Gastrocnemius medialis (tissue), 4 donors: ENCODE measurements around the gene FBXO38. TPM values are rescaled to one million over a fixed set of nuclear protein-coding genes. Genes with fewer than 3 reads are reported as not detected.

Experiments
- ATAC-seq, 2 donors: fragments of 150-250 bp; one replicate each; pipeline ENCODE4 v1.9.1; 2016
- DNase-seq, 2 donors: peaks; one replicate each; pipeline ENCODE4 v3.0.0-alpha.2; 2019
- H3K27ac ChIP-seq, 4 donors: fragments of 200-600 bp; sonication (generic); 1 replicate in 1 of 4; 2 replicates in 3 of 4; pipeline ENCODE4 v1.5.1; 2016 to 2018; ENCODE audit warnings: mild to moderate bottlenecking in 2 of 4, moderate library complexity in 1 of 4
- H3K27me3 ChIP-seq, 3 donors: fragments of 200-600 bp; sonication (generic) in 2 of 3; 1 replicate in 1 of 3; 2 replicates in 2 of 3; pipeline versions ENCODE4 v1.5.1 to v1.6.0; 2016 to 2019; ENCODE audit warnings: mild to moderate bottlenecking in 1 of 3, moderate library complexity in 1 of 3
- H3K36me3 ChIP-seq, 2 donors: fragments of 200-600 bp; sonication (generic) in 1 of 2; one replicate each; pipeline ENCODE4 v1.5.1; 2017 to 2018
- H3K4me1 ChIP-seq, 2 donors: fragments of 200-600 bp; sonication (generic) in 1 of 2; one replicate each; pipeline ENCODE4 v1.5.1; 2016 to 2017; ENCODE audit warnings: mild to moderate bottlenecking in 2 of 2
- H3K4me3 ChIP-seq, 4 donors: fragments of 200-600 bp; sonication (generic) in 3 of 4; 1 replicate in 1 of 4; 2 replicates in 3 of 4; pipeline ENCODE4 v1.5.1; 2016 to 2019; ENCODE audit warnings: mild to moderate bottlenecking in 2 of 4
- H3K9me3 ChIP-seq, 3 donors: fragments of 200-600 bp; sonication (generic) in 2 of 3; 1 replicate in 1 of 3; 2 replicates in 2 of 3; pipeline ENCODE4 v1.5.1; 2016 to 2019
- CTCF ChIP-seq, 5 experiments: fragments of 450-650 bp in 3 of 5; fragments of 200-600 bp in 2 of 5; sonication (generic) in 2 of 5; IDR thresholded peaks in 4 of 5; conservative IDR thresholded peaks in 1 of 5; 1 replicate in 4 of 5; 2 replicates in 1 of 5; pipeline ENCODE4 v1.5.1; 2016 to 2019; ENCODE audit warnings: antibody characterized with exemption in 5 of 5, mild to moderate bottlenecking in 3 of 5, moderate library complexity in 3 of 5
- POLR2A ChIP-seq, 2 donors: fragments of 450-650 bp; IDR thresholded peaks; one replicate each; pipeline ENCODE4 v1.6.1; 2017; ENCODE audit warnings: antibody characterized with exemption in 2 of 2, mild to moderate bottlenecking in 2 of 2, moderate library complexity in 2 of 2
- in situ Hi-C, 4 donors: fragments of 200-750 bp; cut with MboI; loops; one replicate each; pipeline versions ENCODE4 v1.15.0 to v1.8.0; 2017; ENCODE audit warnings: low sequenced_read_pairs in 4 of 4
- intact Hi-C: fragments of 100-400 bp; cut with DNase I; formaldehyde crosslinking; loops from one replicate; pipeline ENCODE4 v1.15.1; 2023; ENCODE audit warnings: low total_unique reads
- total RNA-seq, 4 donors: library from RNA; depleted of rRNA; stranded (reverse); fragments of >200 nt; gene quantifications; one replicate each; pipeline versions ENCODE4 v1.1.0 to v1.2.3, GENCODE V29; 2016

Gene FBXO38
- 10 to 100 TPM; 31.1 to 49.6 (median 34.1) TPM for total RNA-seq

- Histone ChIP-seq H3K4me1 (peaks cover 22 to 34% of the 10 kb centered on the region in 2 donors), H3K9me3 (no peaks in the 10 kb centered on the region), H3K36me3 (no peaks in the 10 kb centered on the region), H3K27ac (peak within 1 kb of the TSS; percentile 84 to 92 (median 88)), H3K4me3 (peak within 1 kb of the TSS; percentile 71 to 89 (median 78)), H3K27me3 (no peaks in the 10 kb centered on the region)
- in situ Hi-C loops: no loop called here
- DNase-seq (peak; percentile 94 to 97), ATAC-seq (peak; percentile 99 to 100)
- intact Hi-C loops: loop anchor here (2.0 to 10.0 kb wide), 3 partner anchors 23 to 961 kb away; partner anchors contain the start of genes ADRB2 and GRPEL2
- TF ChIP-seq CTCF (IDR thresholded peaks at IDR 0.05 in 4 of 5, conservative IDR thresholded peaks at IDR 0.05 in 1 of 5) (peak in 1 of 5 experiments; percentile 24), POLR2A (IDR thresholded peaks at IDR 0.05) (peak; percentile 75 to 78)
Measured at GRCh38 chr5:148383564-148384379, at the start of gene FBXO38. TSS of gene FBXO38 (plus strand) at chr5:148383958. CDS start at chr5:148394777, 10,819 bp downstream.

GRCh38 chr5:148335259-148335658 is 48.5 kb upstream of the FBXO38 start, which contains the start of gene SPINK9:
TSS of gene SPINK9 (plus strand) at chr5:148335559. CDS start at chr5:148335614, 55 bp downstream.
- Histone ChIP-seq H3K27me3 (no peaks in the 10 kb centered on the region), H3K4me3 (no peak within 1 kb of the TSS), H3K36me3 (no peaks in the 10 kb centered on the region), H3K27ac (no peak within 1 kb of the TSS), H3K9me3 (no peaks in the 10 kb centered on the region), H3K4me1 (no peaks in the 10 kb centered on the region)
- TF ChIP-seq CTCF (IDR thresholded peaks at IDR 0.05 in 4 of 5, conservative IDR thresholded peaks at IDR 0.05 in 1 of 5) (no peak), POLR2A (IDR thresholded peaks at IDR 0.05) (no peak)
- no peak for DNase-seq
- ATAC-seq: no peak
- intact Hi-C loops (no loop called here), in situ Hi-C loops (no loop called here)

GRCh38 chr5:148336704-148337435 is 46.9 kb upstream of the FBXO38 start:
- H3K9me3 ChIP-seq: no peaks in the 10 kb centered on the region
- TF ChIP-seq CTCF (IDR thresholded peaks at IDR 0.05 in 4 of 5, conservative IDR thresholded peaks at IDR 0.05 in 1 of 5): no peak
- TF ChIP-seq POLR2A (IDR thresholded peaks at IDR 0.05): no peak
- no peak for DNase-seq
- H3K4me1 ChIP-seq: no peaks in the 10 kb centered on the region
- no peak overlapping the region for H3K4me3 ChIP-seq
- no peaks in the 10 kb centered on the region for H3K36me3 ChIP-seq
- ATAC-seq: no peak
- intact Hi-C loops: no loop called here
- in situ Hi-C loops: no loop called here
- H3K27me3 ChIP-seq: no peaks in the 10 kb centered on the region
- no peak overlapping the region for H3K27ac ChIP-seq

- no peak overlapping the region for H3K27ac ChIP-seq
- no peaks in the 10 kb centered on the region for H3K9me3 ChIP-seq
- H3K27me3 ChIP-seq: no peaks in the 10 kb centered on the region
- DNase-seq (no peak), ATAC-seq (no peak)
- in situ Hi-C loops: no loop called here
- intact Hi-C loops: no loop called here
- no peak overlapping the region for H3K4me3 ChIP-seq
- TF ChIP-seq CTCF (IDR thresholded peaks at IDR 0.05 in 4 of 5, conservative IDR thresholded peaks at IDR 0.05 in 1 of 5) (no peak), POLR2A (IDR thresholded peaks at IDR 0.05) (no peak)
- no peaks in the 10 kb centered on the region for H3K36me3 ChIP-seq
- H3K4me1 ChIP-seq: no peaks in the 10 kb centered on the region
Measured at GRCh38 chr5:148342371-148343045, 41.2 kb upstream of the FBXO38 start.
